GM12864 (cell line): ENCODE data around the gene HERC3.

Experiments
- DNase-seq: peaks from one replicate; pipeline ENCODE4 v3.0.0-alpha.2; 2011; ENCODE audit warnings: low read depth
- H3K4me3 ChIP-seq: 2 replicates; pipeline ENCODE4 v1.5.1; 2011; ENCODE audit warnings: mild to moderate bottlenecking, low read depth, low read length, control low read depth
- TF ChIP-seq, protein P1 (sequence below): IDR thresholded peaks from 2 replicates; pipeline ENCODE4 v1.5.1; 2011; ENCODE audit warnings: low read depth, mild to moderate bottlenecking, moderate library complexity, low read length, control low read depth, inconsistent platforms; ENCODE audit errors: missing control alignments

The HERC3 gene

DNA sequence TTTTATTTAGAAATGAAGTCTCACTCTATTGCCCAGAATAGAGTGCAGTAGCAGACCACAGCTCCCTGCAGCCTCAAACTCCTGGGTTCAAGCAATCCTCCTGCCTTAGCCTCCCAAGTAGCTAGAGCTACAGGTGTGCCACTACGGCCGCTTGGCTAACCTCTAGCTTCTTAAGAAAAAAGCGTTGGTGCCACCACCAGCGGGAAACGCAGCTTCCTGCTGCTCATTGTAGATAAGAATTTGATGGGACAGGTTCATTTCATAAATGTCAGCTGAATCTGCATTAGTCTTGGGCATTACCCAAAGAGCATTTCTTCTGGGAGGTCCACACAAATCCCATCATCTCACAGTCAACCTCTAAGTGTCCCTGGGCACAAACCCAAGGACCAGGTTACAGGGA is 138.5 kb downstream of the HERC3 start:
- TF ChIP-seq, protein P1, sequence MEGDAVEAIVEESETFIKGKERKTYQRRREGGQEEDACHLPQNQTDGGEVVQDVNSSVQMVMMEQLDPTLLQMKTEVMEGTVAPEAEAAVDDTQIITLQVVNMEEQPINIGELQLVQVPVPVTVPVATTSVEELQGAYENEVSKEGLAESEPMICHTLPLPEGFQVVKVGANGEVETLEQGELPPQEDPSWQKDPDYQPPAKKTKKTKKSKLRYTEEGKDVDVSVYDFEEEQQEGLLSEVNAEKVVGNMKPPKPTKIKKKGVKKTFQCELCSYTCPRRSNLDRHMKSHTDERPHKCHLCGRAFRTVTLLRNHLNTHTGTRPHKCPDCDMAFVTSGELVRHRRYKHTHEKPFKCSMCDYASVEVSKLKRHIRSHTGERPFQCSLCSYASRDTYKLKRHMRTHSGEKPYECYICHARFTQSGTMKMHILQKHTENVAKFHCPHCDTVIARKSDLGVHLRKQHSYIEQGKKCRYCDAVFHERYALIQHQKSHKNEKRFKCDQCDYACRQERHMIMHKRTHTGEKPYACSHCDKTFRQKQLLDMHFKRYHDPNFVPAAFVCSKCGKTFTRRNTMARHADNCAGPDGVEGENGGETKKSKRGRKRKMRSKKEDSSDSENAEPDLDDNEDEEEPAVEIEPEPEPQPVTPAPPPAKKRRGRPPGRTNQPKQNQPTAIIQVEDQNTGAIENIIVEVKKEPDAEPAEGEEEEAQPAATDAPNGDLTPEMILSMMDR: no peak
- DNase-seq: no peak
- H3K4me3 ChIP-seq: no peak overlapping the region

DNA sequence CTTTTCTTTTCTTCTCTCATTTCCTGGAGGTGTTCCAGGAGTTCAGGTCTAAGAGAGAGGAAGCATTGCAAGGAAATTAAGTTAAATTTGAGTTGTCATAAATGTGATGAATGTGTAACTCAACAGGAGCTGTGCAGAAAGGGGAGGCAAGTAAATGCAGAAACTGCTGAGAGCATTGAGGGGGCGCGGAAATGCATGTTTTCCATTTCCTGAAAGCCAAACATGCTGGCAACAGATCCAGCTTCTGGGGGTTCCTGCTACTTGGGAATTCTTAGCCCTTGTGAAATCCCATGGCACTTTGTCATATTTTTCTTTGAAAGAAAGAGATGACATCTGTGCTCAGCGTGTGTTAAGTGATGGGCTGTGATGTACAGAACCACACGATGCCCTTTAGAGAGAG is 139.1 kb downstream of the HERC3 start:
- H3K4me3 ChIP-seq: no peak overlapping the region
- TF ChIP-seq, protein P1: no peak
- DNase-seq: no peak

DNA sequence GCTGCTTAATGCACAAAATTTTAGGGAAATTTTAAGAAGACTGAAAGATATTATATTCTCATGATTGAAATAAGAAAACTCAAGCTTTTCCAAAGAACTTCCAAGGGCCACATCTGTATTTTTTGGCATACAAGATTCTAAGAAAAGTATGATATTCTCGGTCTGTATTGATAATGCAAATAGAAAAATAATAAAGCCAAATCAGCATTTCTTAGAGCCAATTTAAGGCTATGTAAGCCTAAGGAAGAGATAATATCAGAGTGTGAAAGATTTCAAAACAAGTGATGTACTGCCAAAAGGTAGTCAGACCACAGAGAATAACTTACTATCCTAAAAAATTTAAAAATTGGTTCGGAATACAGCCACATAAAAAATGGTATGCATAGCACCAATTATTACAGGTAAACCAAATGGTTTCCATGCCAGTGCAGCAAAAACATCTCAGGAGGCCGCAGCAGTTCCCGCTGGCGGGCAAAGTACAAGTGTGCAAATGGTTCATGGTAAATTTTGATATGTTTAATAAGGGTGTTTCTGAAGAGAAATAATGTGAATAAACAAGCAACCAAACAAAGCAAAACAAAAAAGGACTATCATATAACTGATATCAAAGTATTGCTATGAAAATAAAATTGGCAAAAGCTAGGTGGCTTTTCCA is 140.6 kb downstream of the HERC3 start:
- DNase-seq: no peak
- TF ChIP-seq, protein P1: no peak
- no peak overlapping the region for H3K4me3 ChIP-seq

DNA sequence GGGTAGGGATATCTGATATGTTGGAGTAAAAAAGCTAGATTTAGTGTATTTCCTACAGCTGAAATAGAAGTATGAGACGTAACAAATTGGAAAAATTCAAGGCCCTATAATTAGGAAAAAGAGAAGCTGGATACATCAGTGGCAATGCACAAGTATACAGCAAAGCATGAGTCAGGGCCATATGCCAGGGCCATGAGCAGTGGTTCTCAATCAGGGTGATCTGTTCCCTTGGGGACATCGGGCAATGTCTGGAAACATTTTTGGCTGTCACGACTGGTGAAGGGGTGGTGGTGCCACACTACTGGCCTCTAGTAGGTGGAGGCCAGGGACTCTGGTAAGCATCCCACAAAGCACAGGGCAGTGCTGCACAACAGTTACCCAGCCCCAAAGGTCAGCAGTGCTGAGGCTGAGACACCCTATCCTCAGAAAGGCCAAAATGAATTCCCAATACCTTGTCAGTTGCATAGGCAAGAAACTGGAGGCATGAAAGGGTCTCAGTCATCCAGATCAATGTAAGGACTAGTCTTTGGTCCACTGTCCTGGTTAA is 142.2 kb downstream of the HERC3 start:
- TF ChIP-seq, protein P1: no peak
- no peak for DNase-seq

DNA sequence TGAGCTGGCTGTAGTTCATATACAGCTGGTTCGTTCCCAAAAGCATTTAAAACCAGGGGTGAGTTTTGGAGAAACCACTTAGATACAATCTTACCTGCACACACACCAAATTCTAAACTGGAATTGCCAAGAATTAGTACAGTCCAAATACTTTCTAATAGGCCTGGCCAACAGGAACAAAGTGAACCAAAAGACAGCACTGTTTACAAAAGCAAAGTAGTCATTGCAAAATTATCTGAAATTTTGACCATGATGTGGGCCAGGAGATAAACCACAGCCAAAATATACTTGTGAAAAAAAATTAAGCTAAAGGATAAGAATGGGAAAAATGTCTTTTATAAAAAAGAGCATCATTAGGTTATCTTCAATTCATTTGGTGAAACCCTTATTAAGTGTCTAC is 143.3 kb downstream of the HERC3 start:
- DNase-seq: no peak
- TF ChIP-seq, protein P1: no peak
- H3K4me3 ChIP-seq: no peak overlapping the region

More for the DNA sequence above, 142.2 kb downstream of the HERC3 start:
- no peak overlapping the region for H3K4me3 ChIP-seq

DNA sequence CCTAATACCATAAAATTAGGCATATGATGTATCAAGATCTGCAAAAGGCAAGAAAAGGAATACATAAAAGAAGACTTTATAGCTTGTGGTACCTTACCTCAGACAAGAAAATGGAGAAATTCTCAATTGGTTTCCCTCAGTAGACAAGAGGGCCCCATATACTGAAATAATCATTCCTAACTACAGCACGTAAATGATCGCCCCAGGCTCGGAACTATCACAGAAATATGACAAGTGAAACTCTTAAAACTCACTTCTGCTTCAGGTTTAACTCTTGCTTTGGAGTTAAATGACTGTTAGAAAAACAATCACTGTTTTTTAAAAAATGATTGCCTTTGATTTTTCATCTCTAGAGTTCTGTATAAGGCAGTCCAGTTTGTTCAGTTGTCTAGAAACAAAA is 144.0 kb downstream of the HERC3 start:
- TF ChIP-seq, protein P1: no peak
- H3K4me3 ChIP-seq: no peak overlapping the region
- no peak for DNase-seq
